Stomach (tissue), 4 donors: ENCODE results near the gene NCAPG2.

Experiments used
- CTCF ChIP-seq, 7 experiments: fragments of 450-650 bp in 4 of 7; fragments of 200-600 bp in 3 of 7; sonication (generic) in 3 of 7; IDR thresholded peaks; one replicate each; pipeline ENCODE4 v1.5.1; 2016 to 2019; ENCODE audit warnings: antibody characterized with exemption in 7 of 7, control low read depth in 2 of 7, mild to moderate bottlenecking in 1 of 7
- POLR2A ChIP-seq, 4 donors: fragments of 450-650 bp; IDR thresholded peaks; one replicate each; pipeline ENCODE4 v1.6.1; 2016; ENCODE audit warnings: antibody characterized with exemption in 4 of 4, control low read depth in 2 of 4, mild to moderate bottlenecking in 1 of 4, moderate library complexity in 1 of 4

- TF ChIP-seq CTCF (IDR thresholded peaks at IDR 0.05) (no peak), POLR2A (IDR thresholded peaks at IDR 0.05) (no peak)
Observed at GRCh38 chr7:158633055-158633956, 71.3 kb downstream of the NCAPG2 start.
